NCI-H2107 treated with DMSO at 0.1 percent for 48 hours (cell line): ENCODE results near the gene CACNA1C.
A peak's percentile ranks its signal among the peaks of the same experiment; 100 is the strongest.

ENCODE experiments used
- DNase-seq: peaks from one replicate; lab custom pipeline; 2025; ENCODE audit not compliant: unreplicated experiment; lab: John Stamatoyannopoulos, UW

The CACNA1C gene

DNA sequence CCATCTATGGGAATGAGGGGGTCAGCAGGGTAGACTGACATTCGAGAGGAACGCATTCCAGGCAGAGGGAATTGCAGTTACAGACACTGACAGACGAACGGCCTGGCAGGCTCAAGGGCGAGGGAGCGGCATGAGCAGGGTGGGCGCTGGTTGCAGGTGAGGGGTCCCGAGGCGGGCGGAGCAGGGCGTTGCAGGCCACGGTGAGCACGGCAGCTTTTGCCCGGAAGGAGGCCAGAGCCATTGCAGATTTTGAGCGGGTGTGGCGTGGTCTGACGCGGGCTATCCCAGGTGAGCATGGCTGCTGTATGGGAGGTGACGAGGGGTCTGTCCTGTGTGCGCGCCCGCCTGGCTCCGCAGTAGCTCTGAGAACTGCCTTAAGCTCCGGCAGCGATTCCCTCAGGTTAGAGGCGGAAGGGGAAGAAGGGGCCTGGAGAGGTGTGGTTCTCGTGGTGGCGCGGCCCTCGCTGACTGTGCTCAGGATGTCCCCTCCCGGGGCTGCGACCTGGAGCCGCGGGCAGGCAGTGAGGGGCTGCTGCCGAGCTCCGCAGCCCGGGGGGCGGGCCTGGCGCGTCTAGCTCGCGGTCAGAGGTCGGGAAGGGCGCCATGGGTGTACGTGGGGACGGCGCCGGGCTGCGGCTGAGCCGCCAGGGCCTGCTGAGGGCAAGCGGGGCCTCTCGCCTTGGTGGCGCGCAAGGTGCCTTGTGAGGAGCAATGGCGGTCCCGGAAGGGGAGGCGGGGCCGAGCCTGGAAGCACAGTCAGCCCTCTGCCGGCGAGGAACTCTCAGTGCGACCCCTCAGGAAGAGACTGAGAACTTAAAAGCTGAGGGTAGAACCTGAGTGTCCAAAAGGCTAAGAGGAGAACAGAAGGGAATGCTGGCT, 177.1 kb downstream of the CACNA1C start:
- DNase-seq, result no peak

DNA sequence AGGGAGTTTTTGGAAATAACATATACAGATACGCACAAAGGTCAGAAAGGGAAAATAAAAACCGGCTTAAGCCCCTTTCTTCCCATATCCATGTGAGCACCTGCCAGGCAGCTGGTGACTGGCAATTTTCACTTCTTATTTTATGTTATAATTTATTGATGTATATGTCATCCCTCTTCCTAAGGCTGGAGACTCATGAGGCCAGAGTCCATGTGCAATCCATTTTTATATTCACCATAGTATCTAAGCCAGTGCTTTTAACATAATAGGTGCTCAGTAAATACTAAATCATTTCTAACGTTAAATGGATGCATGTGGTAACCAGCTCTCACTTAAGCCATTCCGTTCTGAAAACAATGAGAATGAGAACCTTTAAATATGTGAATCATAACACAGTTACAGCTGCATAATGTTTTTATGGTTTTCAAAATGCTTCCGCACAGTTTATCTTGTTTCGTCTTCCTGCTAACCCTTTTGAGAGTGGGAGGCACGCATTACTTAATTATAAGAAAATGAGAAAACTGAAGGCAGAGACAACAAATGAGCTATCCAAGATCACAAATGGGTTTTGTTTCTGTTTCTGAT, 178.3 kb downstream of the CACNA1C start:
- no peak for DNase-seq

DNA sequence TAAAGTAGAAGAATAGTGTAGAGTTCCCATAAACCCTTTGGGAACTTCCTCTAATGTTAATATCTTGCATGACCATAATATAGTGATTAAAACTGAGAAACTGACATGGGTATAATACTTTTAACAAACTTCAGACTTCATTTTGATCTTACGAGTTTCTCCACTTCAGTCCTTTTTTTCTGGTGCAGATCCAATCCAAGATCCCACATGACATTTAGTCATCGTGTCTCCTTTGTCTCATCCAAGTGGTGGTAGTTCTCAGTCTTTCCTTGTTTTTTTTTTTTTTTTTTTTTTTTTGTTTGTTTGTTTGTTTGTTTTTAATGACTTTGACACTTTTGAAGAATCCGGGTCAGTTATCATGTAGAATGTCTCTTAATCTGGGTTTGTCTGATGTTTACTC, 179.2 kb downstream of the CACNA1C start:
- DNase-seq, result no peak

DNA sequence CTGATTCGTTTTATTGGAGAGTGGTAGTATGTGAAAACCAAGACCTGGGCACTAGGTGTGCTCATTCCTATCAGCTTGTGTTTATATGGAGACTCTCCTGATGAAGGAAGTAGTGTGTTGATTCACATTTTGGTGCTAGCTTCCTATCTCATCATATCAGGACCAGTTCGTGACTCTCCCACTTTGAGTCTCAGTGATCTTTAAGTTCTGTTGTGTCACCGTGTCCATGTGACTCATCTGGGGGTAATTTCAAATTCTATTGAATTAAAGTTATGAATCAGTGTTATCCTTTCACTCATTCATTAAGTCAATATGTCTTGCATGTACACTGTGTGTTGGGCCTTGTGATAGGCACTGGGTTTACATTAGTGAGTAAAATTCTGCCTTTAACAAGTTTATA, 180.2 kb downstream of the CACNA1C start:
- DNase-seq, result no peak

DNA sequence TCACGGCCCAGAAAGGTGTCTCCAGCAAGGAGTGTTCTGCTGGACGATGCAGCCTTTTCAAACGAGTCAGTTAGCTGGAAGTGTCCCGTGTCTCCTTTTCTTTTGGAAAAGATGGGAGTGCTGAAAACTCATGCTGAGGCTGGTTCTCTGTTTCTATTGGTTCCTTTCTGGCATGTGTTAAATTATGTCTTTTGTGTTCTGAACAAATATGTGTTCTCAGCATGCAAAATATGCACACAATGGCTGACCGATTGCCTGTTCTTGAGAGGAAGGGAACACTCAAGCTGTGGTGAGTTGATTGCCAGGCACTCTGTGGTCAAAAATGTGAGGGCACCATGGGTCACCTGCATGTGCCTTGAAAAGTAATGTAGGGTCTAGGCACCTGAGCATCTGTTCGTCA, 181.3 kb downstream of the CACNA1C start:
- no peak for DNase-seq

DNA sequence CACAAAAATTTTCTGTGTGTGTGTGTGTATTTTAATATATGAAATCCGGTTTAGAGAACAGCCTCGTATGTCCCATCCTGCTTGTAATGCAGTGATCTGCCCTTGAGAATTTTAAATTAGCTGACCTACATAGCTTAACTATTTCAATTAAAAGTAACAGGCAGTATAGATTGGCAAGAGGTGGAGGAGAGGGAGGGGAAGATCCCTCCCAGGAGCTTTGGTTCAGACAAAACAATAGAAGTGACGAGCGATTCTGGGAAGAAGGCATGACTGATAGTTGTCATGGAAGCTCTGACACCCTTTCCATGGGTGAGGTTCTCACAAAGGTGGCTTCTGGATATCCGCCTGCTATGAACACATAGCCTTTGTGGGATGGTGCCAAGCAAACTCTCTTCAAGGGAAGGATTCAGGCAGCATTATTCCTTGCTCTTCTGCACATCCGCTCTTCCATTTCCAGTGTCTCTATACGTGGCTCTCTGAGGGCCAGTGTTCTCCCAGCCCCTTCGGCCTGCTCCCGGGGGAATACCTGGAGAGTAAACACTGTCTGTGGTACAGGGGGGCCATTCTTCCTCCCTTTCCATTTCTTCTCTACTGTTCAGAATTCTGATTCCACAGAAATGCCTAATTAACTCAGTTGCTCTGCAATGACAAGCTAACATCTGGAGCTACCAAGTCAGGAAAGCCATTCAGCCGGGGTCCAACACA, 182.0 kb downstream of the CACNA1C start:
- no peak for DNase-seq

DNA sequence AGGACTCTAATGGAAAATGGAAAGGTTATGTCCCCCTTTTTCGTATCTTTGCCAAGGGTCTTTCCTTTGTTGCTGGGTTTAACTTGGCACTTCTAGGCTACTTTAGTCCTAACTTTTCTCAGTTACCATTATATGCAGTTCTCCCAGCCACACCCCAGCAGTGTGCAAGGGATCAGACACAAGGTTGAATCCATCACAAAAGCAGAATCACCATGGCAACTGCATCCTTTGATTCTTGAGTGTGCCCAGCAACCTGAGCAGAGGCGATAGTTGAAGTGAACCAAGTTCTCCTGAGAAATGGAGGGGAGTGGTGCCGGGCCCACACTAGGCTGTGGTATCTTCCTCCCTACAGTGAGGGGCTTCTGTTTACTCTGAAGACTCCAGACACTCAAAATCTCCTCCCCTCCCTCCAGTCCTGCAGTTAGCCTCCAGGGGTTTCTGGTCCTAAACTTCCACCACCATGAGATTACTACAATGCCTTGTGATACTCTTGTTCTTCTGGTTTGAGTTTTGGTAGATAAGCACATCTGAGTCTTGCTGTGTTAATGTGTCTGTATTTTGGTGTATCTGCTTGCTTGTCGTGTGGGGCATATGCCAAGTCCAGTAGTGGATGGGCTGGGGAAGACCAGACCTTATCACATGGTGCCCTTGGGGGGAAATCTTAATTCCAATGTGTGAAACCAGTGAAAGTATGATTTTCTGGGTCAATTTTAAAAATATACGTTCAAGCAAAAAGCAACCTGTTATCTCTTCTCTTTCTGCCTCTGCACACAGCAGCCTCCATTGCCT, 183.9 kb downstream of the CACNA1C start:
- DNase-seq, result no peak

DNA sequence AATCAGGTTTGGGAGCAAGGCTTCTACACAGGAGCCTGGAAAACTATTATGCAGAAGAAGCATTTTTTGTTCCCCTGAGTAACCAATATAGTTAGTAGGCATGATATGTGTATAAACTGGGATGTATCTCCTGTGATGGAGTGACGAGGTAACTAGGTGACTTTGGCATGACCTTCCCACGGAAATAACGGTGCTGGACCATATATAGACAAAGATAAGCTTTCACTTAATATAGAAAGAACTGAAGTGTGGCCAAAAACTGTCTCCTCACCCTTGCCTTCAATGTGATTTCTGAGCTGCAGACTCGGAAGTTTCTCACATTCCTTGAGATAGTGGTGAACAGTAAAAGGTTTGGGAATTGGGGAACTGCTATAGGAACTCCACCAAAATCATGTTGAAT, 185.3 kb downstream of the CACNA1C start:
- no peak for DNase-seq

DNA sequence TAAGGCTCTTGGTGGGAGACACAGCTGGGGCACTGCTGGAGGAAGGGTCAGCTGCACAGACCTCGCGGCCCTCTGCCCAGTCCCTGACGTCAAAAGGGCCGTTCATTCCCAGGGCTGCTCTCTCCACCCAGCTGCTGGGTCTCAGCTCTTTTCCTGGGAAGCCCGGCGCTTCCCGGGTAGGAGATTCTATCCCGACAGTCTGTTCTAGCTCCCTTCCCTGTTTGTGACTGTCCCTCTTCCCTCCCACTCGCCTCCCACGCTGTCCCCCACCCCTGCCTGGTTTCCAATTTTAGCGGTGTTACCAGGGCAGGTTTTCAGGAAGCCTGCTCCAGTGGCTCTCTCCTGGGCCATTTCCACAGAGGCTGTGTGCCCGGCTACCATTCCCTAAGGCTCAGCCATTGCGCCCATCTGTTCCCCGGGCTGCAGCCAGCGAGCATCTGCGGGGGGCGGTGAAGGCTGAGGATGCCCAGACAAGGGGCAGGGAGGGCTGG, 186.6 kb downstream of the CACNA1C start:
- DNase-seq, result no peak

DNA sequence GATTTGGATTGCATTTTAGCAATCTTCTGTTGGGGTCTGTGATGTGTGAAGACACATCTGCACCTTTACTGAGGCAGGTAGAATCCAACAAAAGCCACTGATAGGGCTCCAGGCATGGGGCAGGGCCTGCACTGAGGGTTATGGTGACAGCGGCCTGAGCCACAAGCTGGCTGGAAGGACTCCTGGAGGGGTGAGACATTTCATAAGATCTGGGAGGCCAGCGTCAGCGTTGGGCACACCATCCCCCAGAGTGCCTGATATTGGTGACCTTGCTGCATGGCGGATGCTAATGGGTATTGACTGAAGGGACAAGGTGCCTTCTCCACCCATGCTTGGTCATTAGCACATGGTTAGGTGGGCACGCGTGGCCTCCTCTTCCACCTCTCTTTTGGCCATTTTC, 187.6 kb downstream of the CACNA1C start:
- no peak for DNase-seq

DNA sequence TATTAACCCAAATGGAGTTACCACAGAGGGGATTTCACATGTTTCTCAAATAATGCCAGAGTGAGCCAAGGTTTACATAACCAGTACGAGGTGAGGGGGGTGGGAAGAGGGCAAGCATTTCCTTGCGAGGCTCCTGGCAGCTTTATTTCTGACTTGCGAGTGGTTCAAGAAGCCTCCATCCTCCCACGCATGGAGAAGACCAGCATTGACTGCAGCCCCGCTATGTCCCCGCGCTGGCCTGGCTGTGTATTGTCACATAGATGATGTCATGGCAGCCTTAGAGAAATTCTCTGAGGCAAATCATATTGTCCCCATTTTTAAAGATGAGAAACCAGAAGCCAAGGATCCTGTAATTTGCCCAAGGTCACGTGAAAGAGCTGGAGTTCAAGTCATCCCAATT, 188.2 kb downstream of the CACNA1C start:
- DNase-seq, result no peak

DNA sequence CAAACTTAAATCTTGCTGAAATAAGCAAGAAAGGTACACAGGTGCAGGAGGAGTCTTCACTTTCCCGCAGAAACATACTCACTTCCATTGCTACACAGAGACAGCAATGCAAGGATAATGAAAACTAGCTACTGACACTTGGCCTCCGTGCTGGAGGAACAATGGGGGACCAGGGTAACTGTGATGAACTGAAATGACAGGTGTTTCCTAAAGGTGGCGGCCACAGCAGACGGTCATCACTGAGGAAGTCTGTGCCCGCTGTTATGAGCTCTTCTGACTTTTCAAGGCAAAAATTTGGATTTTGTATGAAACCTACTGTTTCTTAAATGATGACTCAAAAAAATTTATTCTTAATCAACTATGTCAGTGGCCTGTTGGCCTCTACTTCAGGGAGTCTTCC, 189.4 kb downstream of the CACNA1C start:
- no peak for DNase-seq

DNA sequence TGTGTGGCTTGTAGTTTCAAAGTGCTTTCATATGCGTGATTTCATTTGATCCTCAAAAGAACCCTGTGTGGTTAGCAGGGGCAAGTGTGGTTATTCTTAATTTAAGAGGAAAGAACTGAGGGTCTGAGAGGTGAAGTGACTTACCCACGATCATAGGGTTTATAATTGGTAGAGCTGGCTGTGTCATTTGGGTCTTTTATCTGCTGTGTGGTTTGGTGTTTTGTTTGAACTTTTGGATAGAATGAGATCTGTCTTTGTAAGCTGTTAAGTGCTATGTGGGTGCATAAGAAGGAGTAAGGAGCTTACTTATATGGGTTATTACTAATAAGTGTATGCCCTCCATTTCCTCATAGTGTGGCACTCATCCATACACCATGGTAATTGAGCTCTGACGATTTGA, 190.0 kb downstream of the CACNA1C start:
- DNase-seq, result no peak

DNA sequence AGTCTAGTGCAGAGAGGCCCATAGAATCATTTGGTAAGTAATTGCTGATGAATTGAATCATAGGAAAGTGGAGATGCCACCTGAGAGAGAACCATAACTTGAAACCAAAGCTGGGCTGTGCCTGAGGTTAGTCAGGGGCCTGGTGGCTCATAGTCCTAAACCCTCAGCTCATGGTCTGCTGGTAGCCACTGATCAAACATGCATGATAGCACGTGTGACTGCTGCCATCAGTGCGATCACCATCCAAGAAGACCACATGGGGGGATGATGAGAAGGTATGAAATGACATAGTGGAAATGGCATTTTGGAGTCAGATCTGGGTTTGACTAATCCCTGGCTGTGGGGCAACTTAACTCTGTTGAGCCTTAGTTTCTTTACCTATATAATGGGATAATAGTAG, 190.5 kb downstream of the CACNA1C start:
- no peak for DNase-seq

DNA sequence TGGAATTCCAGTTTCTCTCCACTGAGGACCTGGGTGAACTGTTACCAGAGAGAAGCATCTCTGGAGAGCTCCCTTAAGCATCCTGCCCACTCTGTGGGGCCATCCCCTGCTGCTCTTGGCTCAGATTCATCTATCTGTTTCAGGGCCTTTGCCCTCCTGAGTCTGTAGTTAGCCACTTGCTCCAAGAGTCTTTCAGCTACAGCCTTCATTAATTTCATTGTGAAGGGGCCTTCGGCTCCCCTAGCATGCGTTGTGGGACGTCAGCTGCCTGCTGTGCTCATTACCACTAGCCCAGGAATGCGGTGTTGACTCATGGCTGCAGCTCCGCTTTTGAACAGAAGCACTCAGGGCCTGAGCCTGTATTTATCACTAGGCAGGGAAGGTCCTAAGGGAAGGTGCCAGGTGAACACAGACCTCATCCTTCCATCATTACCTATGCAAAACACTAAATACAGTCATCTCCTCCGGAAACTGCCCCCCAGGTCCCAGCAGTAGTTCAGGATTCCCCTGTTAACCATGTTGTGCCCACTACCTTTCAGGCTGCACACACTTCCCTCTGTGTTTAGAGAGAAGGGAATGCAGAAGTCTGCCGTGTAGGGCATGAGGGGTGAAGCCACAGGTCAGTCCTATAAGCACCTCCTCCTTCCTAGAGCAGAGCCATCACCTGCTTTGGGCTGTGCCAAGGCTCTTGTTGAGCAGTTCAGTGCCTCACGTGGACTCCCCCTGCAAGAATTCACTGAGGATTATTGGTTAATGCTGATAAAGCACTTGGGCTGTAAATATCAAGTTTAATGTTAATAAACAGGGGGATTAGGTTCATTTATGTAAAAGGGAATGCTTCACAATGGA, 191.4 kb downstream of the CACNA1C start:
- DNase-seq, result peak; percentile 46

DNA sequence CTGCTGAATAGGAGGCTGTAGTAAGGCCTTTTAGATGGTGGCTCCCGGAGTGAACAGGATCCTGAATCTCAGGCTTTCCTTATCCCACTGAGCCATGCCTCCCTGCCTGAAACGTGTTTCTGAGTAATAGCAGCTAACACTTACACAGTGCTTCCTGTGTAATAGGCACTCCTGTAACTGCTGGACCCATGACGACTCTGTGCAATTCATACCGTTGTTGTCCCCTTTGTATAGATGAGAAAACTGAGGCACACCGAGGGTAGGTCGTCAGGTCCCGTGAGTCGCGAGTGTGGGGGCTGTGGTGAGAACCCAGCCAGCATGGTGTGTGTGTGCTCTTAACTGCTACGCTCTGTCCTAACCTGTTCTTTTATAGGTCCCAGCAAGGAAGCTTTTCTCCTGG, 193.6 kb downstream of the CACNA1C start:
- DNase-seq, result no peak

DNA sequence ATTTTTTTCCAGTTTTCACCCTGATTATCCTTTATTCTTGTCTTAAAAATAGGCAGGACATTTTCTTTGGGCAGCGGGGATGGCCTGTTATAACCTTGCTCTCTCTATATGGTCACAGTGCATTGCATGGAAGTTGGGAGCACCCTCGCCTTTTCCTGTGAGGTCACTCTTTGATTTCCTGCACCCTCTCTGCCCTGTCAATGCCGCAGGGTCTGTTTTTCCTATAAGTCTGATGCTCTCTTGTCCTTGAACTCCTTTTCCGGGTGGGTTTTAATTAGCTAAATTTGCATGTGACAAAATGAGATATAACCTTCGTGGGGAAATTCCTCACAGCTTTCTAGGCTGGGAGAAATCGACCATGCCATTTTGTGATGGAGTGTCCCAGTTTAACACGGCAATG, 194.3 kb downstream of the CACNA1C start:
- no peak for DNase-seq

DNA sequence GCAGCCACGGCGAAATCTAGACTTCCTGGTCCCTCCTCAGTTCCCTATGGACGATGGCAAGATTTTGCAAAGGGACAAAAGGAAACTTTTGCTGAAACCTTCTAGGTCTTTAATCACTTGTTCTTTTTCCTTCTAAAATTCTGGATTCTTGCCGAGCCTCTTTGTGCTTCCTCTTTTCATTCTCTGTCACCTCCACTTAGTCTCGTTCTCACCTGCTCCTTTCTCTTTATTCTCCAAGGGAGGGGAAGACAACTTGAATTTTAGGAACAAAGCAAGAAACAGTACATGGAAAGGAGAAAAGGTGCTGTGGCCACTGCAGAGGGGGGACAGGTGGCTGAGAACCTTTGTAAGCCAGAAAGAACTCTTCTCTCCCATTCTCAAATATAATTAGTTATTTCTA, 194.8 kb downstream of the CACNA1C start:
- no peak for DNase-seq

DNA sequence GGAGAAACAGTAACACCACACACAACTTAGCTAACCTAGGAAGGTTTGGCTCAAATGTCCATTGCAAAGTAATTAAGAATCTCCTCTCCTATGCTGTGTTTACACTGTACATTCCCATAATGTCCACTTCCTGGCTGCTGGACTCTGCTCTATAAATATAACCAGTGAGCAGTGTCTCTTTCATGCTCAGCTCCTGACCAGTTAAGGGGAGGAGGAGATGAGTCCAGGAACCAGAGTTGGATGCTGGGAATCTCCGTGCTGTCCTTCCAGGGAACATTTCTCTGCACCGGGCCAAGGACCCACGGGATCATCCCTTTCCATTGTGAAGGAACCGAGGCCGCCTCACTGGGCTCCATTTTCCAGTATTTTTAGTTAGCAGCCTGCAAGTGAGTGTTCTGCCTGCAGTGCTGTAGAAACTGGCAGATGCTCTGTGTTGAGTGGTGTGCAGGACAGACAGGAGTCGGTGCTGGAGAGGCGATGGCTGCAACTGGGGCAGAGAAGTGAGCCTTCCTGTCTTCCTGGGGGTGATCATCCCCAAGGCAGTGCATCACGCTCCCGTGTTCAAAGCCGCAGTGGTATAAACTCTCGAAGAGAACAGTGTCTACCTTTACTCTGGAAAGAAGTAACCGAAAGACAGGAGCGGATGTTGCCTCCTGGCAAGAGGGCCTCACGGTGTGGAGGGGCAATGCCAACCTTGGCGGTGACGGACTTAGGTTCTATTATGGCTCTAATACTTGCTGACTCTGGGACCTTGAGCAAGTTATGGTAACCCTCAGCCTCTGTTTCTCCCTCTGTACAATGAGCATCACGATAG, 195.5 kb downstream of the CACNA1C start:
- DNase-seq, result no peak
